ENCODE measurements around the gene CRYBG1.

DNA sequence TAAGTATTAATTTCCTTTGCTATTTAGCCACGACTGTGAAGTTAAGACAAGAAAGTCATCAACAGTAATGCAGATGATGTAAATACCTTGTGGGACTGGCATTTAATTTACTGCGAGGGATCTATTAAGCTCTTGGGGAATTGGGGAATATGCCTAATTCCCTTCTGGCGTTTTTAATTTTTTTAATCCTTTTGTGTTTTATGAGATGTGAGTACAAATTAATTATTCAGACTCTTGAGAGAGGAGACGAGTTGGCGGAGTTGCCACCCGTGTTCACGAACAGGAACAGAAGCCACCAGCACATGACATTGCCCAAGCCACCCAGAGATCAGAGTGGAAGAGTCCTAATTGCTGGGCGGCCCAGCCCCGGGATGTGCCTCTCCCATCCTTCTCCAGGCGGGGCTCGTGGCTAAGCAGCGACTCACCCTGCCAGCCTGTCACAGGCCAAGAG is 533 bp upstream of the CRYBG1 start:
- TF ChIP-seq, protein P1, sequence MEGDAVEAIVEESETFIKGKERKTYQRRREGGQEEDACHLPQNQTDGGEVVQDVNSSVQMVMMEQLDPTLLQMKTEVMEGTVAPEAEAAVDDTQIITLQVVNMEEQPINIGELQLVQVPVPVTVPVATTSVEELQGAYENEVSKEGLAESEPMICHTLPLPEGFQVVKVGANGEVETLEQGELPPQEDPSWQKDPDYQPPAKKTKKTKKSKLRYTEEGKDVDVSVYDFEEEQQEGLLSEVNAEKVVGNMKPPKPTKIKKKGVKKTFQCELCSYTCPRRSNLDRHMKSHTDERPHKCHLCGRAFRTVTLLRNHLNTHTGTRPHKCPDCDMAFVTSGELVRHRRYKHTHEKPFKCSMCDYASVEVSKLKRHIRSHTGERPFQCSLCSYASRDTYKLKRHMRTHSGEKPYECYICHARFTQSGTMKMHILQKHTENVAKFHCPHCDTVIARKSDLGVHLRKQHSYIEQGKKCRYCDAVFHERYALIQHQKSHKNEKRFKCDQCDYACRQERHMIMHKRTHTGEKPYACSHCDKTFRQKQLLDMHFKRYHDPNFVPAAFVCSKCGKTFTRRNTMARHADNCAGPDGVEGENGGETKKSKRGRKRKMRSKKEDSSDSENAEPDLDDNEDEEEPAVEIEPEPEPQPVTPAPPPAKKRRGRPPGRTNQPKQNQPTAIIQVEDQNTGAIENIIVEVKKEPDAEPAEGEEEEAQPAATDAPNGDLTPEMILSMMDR (IDR thresholded peaks at IDR 0.05; ENCODE audit: insufficient read depth, low read length) = no peak
- TF ChIP-seq POLR2AphosphoS5 (IDR thresholded peaks at IDR 0.05; ENCODE audit: low read depth) (no peak), SPI1 (IDR thresholded peaks at IDR 0.05; ENCODE audit: borderline replicate concordance, low read depth) (no peak), GABPA (IDR thresholded peaks at IDR 0.05; ENCODE audit: low read depth) (no peak)
